ENCODE measurements around the gene ZC3H12A.

Gene ZC3H12A

GRCh38 chr1:37455516-37455915 is 18.9 kb upstream of the ZC3H12A start:
- DNase-seq (ENCODE audit: low spot score), result no peak

- no peak for DNase-seq (ENCODE audit: low spot score)
Observed at GRCh38 chr1:37456614-37457013, 17.8 kb upstream of the ZC3H12A start.

GRCh38 chr1:37458551-37458950 is 15.8 kb upstream of the ZC3H12A start:
- no peak for DNase-seq (ENCODE audit: low spot score)

- no peak for DNase-seq (ENCODE audit: low spot score)
Observed at GRCh38 chr1:37461698-37462436, 12.5 kb upstream of the ZC3H12A start.

- no peak for DNase-seq (ENCODE audit: low spot score)
Observed at GRCh38 chr1:37464443-37464842, 9.9 kb upstream of the ZC3H12A start.

GRCh38 chr1:37465593-37466517 is 8.5 kb upstream of the ZC3H12A start:
- DNase-seq (ENCODE audit: low spot score), result no peak

GRCh38 chr1:37468037-37468436 is 6.3 kb upstream of the ZC3H12A start:
- no peak for DNase-seq (ENCODE audit: low spot score)

GRCh38 chr1:37469386-37469785 is 5.0 kb upstream of the ZC3H12A start:
- no peak for DNase-seq (ENCODE audit: low spot score)

- peak; percentile 95 for DNase-seq (ENCODE audit: low spot score)
Observed at GRCh38 chr1:37471345-37472231, 2.8 kb upstream of the ZC3H12A start.

GRCh38 chr1:37472281-37472680 is 2.1 kb upstream of the ZC3H12A start:
- no peak for DNase-seq (ENCODE audit: low spot score)

- DNase-seq (ENCODE audit: low spot score), result no peak
Observed at GRCh38 chr1:37472994-37473393, 1.4 kb upstream of the ZC3H12A start.

GRCh38 chr1:37473431-37474045 is 842 bp upstream of the ZC3H12A start:
- no peak for DNase-seq (ENCODE audit: low spot score)

GRCh38 chr1:37474697-37475379 is 458 bp downstream of the ZC3H12A start:
- no peak for DNase-seq (ENCODE audit: low spot score)

- DNase-seq (ENCODE audit: low spot score), result no peak
Observed at GRCh38 chr1:37475380-37476086, 1.2 kb downstream of the ZC3H12A start.

GRCh38 chr1:37476087-37476452 is 1.7 kb downstream of the ZC3H12A start:
- DNase-seq (ENCODE audit: low spot score), result no peak

- peak; percentile 50 for DNase-seq (ENCODE audit: low spot score)
Observed at GRCh38 chr1:37476460-37477197, 2.2 kb downstream of the ZC3H12A start.

- no peak for DNase-seq (ENCODE audit: low spot score)
Observed at GRCh38 chr1:37477198-37477931, 3.0 kb downstream of the ZC3H12A start.

- no peak for DNase-seq (ENCODE audit: low spot score)
Observed at GRCh38 chr1:37477946-37478345, 3.6 kb downstream of the ZC3H12A start.

GRCh38 chr1:37478451-37478881 is 4.1 kb downstream of the ZC3H12A start:
- no peak for DNase-seq (ENCODE audit: low spot score)

Measured in COLO829 (cell line).